Measurements from ENCODE around the gene TTC34.

DNA sequence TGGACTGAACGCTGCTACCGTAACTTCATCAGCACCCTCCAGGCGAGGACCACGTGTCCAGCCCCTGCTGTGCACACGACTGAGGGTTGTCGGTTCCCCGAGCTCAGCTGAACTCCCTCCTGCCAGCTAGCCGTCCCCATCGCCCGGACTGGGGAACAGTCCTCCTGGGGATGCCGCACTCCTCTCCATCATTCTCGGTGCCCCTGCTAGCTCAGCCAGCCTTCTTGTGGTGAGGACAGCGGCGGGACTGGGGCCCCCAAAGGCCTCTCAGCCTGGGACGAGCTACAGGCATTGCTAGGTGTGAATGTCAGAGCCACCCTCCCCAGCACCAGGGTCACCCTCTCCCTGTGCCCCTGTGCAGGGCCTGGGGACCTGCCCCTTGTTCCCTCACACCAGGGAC, 8.8 kb upstream of the TTC34 start:
- TF ChIP-seq EZH2 (IDR thresholded peaks at IDR 0.05; ENCODE audit: insufficient read depth, poor library complexity, severe bottlenecking): no peak
- no peak for TF ChIP-seq EZH2phosphoT487 (IDR thresholded peaks at IDR 0.05; ENCODE audit: insufficient read depth, low read depth)

Measured in GM23248 (cell line).